HG03469 (cell line): Measurements from ENCODE around the gene SLU7.
A peak's percentile ranks its signal among the peaks of the same experiment; 100 is the strongest.
"Not testable (repeated sequence)": the region's sequence is repeated elsewhere in the genome, so short reads cannot be mapped to it uniquely, and the experiment has no call there.

ENCODE experiments used
- ATAC-seq: cut with Tn5 transposase; IDR thresholded peaks from one replicate; pipeline ENCODE4 v1.9.1; 2021; ENCODE audit warnings: mild to moderate bottlenecking, moderate library complexity, moderate number of reproducible peaks; ENCODE audit not compliant: unreplicated experiment

The SLU7 gene

DNA sequence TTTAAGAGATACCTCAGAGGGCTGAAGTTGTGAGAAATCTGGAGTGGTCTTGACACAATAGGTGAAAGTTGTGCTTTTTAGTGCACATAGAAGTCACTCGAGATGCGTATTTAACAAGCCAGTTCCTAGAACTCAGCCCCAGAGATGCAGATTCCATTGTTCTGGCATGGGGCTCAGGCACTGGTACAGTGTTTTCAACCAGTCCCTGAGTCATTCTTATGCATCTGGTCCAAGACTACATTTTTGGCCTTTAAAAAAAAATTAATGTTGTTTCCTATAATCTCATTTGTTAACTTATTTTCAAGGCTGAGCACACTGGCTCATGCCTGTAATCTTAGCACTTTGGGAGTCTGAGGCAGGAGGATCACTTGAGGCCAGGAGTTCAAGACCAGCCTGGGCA, 32.4 kb upstream of the SLU7 start:
- ATAC-seq: no peak

- ATAC-seq: peak; percentile 36
Observed at GRCh38 chr5:160450164-160450932, 31.5 kb upstream of the SLU7 start.

GRCh38 chr5:160449458-160449857, 30.6 kb upstream of the SLU7 start:
- ATAC-seq: no peak

DNA sequence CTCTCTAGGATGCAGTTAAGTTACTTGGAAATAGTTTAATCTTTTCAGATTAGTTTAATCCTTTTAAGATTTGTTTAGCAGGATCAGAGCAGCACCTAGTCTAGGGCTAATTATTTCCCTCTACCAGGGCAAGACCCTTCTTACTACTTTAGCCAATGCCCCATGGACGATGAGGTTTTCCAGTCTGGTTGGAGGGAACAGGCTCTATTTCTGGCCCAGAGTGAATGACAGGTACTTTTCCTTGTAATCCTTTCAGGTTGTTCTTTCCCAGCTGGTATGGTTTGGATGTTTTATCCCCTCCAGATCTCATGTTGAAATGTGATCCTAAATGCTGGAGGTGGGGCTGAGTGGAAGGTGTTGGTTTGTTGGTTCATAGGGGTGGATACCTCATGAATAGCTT, 30.0 kb upstream of the SLU7 start:
- no peak for ATAC-seq

DNA sequence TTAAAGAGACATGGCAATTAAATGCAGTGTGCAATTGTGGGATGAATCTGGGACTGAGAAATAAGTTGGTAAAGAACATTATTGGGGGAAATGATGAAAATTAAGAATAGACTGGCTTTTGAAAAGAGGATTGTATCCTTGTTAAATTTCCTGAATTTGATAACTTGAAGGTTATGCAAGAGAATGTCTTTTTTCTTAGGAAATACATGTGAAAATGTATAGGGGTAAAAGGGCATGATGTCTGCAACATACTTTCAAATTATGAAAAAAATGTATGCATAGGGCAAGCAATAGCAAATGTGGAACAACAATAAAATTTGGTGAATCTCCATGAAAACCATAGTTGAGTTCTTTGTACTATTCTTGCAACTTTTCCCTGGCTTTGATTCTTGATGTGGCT, 26.9 kb upstream of the SLU7 start:
- no peak for ATAC-seq

GRCh38 chr5:160445132-160445531, 26.3 kb upstream of the SLU7 start:
- ATAC-seq: no peak

DNA sequence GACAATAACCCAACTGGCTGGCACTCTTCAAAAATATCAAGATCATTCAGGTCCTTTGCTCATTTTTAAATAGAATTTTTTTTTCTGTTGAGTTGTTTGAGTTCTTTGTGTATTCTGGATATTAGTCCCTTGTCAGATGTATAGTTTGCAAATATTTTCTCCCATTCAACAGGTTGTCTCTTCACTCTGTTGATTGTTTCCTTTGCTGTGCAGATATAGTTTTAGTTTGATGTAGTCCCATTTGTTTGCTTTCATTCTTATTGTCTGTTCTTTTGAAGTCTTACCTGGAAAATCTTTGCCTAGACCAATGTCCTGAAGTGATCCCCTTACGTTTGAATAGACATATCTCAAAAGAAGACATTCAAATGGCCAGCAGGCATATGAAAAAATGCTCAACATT, 25.5 kb upstream of the SLU7 start:
- no peak for ATAC-seq

GRCh38 chr5:160442824-160443431, 24.0 kb upstream of the SLU7 start:
- ATAC-seq: peak; percentile 24

DNA sequence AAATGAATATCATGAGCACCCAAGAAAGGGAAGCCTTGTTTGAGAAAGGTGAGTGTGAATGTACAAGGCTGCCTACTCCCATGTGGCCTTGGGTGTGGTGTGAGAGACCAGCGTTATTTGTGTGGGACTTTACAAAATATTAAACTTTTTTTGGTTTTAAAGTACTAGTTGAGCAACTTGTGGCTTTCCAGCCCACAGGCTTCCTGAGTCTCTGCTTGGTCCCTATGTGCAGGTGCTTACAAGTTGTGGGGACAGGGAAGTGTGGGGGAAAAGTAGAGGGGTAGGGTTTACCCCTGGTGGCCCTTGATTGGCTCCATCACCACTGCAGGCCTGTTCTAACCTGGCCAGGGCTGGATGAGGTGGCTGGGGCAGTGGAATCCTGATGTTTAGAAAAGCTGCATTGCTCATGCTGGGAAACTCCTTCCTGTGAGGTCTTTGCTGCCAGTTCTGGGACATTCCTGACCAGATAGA, 22.5 kb upstream of the SLU7 start:
- peak; percentile 18 for ATAC-seq

GRCh38 chr5:160439205-160439600, 20.3 kb upstream of the SLU7 start:
- peak; percentile 35 for ATAC-seq

GRCh38 chr5:160438316-160439204, 19.7 kb upstream of the SLU7 start:
- ATAC-seq: peak; percentile 21

DNA sequence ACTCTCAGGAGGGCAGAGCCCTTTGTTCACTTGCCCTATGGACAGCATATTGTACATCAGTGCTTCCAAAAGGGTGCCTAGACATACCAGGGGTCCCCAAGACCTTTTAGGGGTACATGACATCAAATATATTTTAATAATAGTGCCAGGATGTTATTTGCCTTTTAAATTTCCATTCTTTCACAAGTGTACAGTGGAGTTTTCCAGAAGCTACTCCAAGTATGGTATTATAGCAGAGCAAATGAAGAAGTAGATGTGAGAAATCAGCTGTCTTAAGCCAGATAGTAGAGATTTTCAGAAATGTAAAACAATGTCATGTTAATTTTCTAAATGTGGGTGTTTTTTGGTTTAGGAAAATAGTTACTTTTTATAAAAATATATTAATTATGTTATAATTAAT, 18.4 kb upstream of the SLU7 start:
- no peak for ATAC-seq

- not testable (repeated sequence) for ATAC-seq
Observed at GRCh38 chr5:160436661-160437060, 17.8 kb upstream of the SLU7 start.

GRCh38 chr5:160436017-160436416, 17.1 kb upstream of the SLU7 start:
- ATAC-seq: no peak

DNA sequence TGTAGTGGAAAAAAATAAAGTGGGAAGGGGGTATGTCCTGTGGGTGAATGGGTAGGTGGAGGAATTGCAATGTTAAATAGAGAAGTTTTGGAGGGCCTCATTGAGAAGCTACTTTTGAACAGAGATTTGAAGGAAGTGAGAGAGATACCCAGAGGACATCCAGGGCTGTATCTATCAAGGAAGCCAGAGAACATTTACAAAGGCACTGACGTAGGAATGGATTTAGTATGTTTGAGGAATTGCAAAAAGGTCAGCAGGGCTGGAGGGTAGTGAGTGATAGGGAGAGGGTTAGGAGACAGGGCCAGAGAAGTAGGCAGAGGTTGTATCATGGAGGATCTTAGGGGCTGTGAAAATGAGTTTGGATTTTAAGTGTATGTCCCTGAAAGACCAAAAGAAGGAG, 16.7 kb upstream of the SLU7 start:
- no peak for ATAC-seq

GRCh38 chr5:160434022-160434531, 15.2 kb upstream of the SLU7 start:
- ATAC-seq: peak; percentile 85

GRCh38 chr5:160432787-160433186, 13.9 kb upstream of the SLU7 start:
- no peak for ATAC-seq

- peak; percentile 22 for ATAC-seq
Observed at GRCh38 chr5:160432196-160432595, 13.3 kb upstream of the SLU7 start.

- no peak for ATAC-seq
Observed at GRCh38 chr5:160427607-160428006, 8.7 kb upstream of the SLU7 start.

GRCh38 chr5:160423099-160423498, 4.2 kb upstream of the SLU7 start:
- ATAC-seq: no peak

GRCh38 chr5:160421625-160422258, 2.9 kb upstream of the SLU7 start, which contains the start of gene PTTG1:
PTTG1 (plus strand) TSS chr5:160421855; CDS start chr5:160422313, 458 bp downstream.
- ATAC-seq: peak; percentile 56
